Measurements from ENCODE around the gene KCNJ10.

The KCNJ10 gene

GRCh38 chr1:160011781-160012180 lies 58.2 kb downstream of the KCNJ10 start:
- H3K9me3 ChIP-seq (ENCODE audit: insufficient read depth, low read depth, low read length) = no peaks in the 10 kb centered on the region
- no peaks in the 10 kb centered on the region for H3F3A ChIP-seq (ENCODE audit: low read depth)
- no peak overlapping the region for H3K9ac ChIP-seq (ENCODE audit: low read depth, low read length, poor library complexity, severe bottlenecking)
- no peaks in the 10 kb centered on the region for H4K20me1 ChIP-seq (ENCODE audit: insufficient read depth, low read length, poor library complexity, severe bottlenecking)
- H3K79me2 ChIP-seq (ENCODE audit: insufficient read depth, low read length) = no peaks in the 10 kb centered on the region
- no peaks in the 10 kb centered on the region for H3K4me1 ChIP-seq (ENCODE audit: insufficient read depth, low read length, poor library complexity, severe bottlenecking)
- no peak overlapping the region for H3K4me3 ChIP-seq (ENCODE audit: low read length, poor library complexity, severe bottlenecking)
- H3K36me3 ChIP-seq (ENCODE audit: insufficient read depth, low read length) = no peaks in the 10 kb centered on the region
- H3K9me2 ChIP-seq (replicated peaks; ENCODE audit: low read depth, low read length) = no peaks in the 10 kb centered on the region
- H3K4me2 ChIP-seq (ENCODE audit: low read depth, low read length, poor library complexity, severe bottlenecking) = no peak overlapping the region
- TF ChIP-seq EZH2phosphoT487 (IDR thresholded peaks at IDR 0.05; ENCODE audit: borderline replicate concordance) (no peak), CTCF (conservative IDR thresholded peaks at IDR 0.05; ENCODE audit: low read length) (no peak)
- no peaks in the 10 kb centered on the region for H3K27me3 ChIP-seq (ENCODE audit: insufficient read depth, low read length, poor library complexity, severe bottlenecking)
- no peak overlapping the region for H2AFZ ChIP-seq (ENCODE audit: low read length)

GRCh38 chr1:160009801-160010200 lies 60.2 kb downstream of the KCNJ10 start:
- no peaks in the 10 kb centered on the region for H3K27me3 ChIP-seq (ENCODE audit: insufficient read depth, low read length, poor library complexity, severe bottlenecking)
- no peaks in the 10 kb centered on the region for H3K79me2 ChIP-seq (ENCODE audit: insufficient read depth, low read length)
- no peaks in the 10 kb centered on the region for H3K36me3 ChIP-seq (ENCODE audit: insufficient read depth, low read length)
- no peaks in the 10 kb centered on the region for H3K9me2 ChIP-seq (replicated peaks; ENCODE audit: low read depth, low read length)
- H2AFZ ChIP-seq (ENCODE audit: low read length) = no peak overlapping the region
- no peak for TF ChIP-seq EZH2phosphoT487 (IDR thresholded peaks at IDR 0.05; ENCODE audit: borderline replicate concordance)
- no peak for TF ChIP-seq CTCF (conservative IDR thresholded peaks at IDR 0.05; ENCODE audit: low read length)
- H3K4me2 ChIP-seq (ENCODE audit: low read depth, low read length, poor library complexity, severe bottlenecking) = no peak overlapping the region
- H3F3A ChIP-seq (ENCODE audit: low read depth) = no peaks in the 10 kb centered on the region
- H3K9ac ChIP-seq (ENCODE audit: low read depth, low read length, poor library complexity, severe bottlenecking) = no peak overlapping the region
- no peaks in the 10 kb centered on the region for H3K9me3 ChIP-seq (ENCODE audit: insufficient read depth, low read depth, low read length)
- H3K4me1 ChIP-seq (ENCODE audit: insufficient read depth, low read length, poor library complexity, severe bottlenecking) = no peaks in the 10 kb centered on the region
- no peaks in the 10 kb centered on the region for H4K20me1 ChIP-seq (ENCODE audit: insufficient read depth, low read length, poor library complexity, severe bottlenecking)
- H3K4me3 ChIP-seq (ENCODE audit: low read length, poor library complexity, severe bottlenecking) = no peak overlapping the region

GRCh38 chr1:160009081-160009480 lies 60.9 kb downstream of the KCNJ10 start:
- no peaks in the 10 kb centered on the region for H3K9me3 ChIP-seq (ENCODE audit: insufficient read depth, low read depth, low read length)

More at GRCh38 chr1:160009081-160009480, 60.9 kb downstream of the KCNJ10 start:
- no peaks in the 10 kb centered on the region for H3K27me3 ChIP-seq (ENCODE audit: insufficient read depth, low read length, poor library complexity, severe bottlenecking)
- H2AFZ ChIP-seq (ENCODE audit: low read length) = no peak overlapping the region
- no peaks in the 10 kb centered on the region for H3K79me2 ChIP-seq (ENCODE audit: insufficient read depth, low read length)
- H4K20me1 ChIP-seq (ENCODE audit: insufficient read depth, low read length, poor library complexity, severe bottlenecking) = no peaks in the 10 kb centered on the region
- no peaks in the 10 kb centered on the region for H3K4me1 ChIP-seq (ENCODE audit: insufficient read depth, low read length, poor library complexity, severe bottlenecking)
- TF ChIP-seq EZH2phosphoT487 (IDR thresholded peaks at IDR 0.05; ENCODE audit: borderline replicate concordance) = no peak
- TF ChIP-seq CTCF (conservative IDR thresholded peaks at IDR 0.05; ENCODE audit: low read length) = no peak
- H3K36me3 ChIP-seq (ENCODE audit: insufficient read depth, low read length) = no peaks in the 10 kb centered on the region
- no peaks in the 10 kb centered on the region for H3K9me2 ChIP-seq (replicated peaks; ENCODE audit: low read depth, low read length)
- H3K4me2 ChIP-seq (ENCODE audit: low read depth, low read length, poor library complexity, severe bottlenecking) = no peak overlapping the region
- H3K4me3 ChIP-seq (ENCODE audit: low read length, poor library complexity, severe bottlenecking) = no peak overlapping the region
- no peak overlapping the region for H3K9ac ChIP-seq (ENCODE audit: low read depth, low read length, poor library complexity, severe bottlenecking)
- H3F3A ChIP-seq (ENCODE audit: low read depth) = no peaks in the 10 kb centered on the region
